ENCODE measurements around the gene OTUD7B. TPM values are rescaled to one million over a fixed set of nuclear protein-coding genes. Genes with fewer than 3 reads are reported as not detected.

Gene OTUD7B
- total and polyA plus RNA-seq, 2 of the 8 experiments (the other 6 are each of a cell fraction or from before 2014, with no cell fraction given), result 4.2 to 21.5 TPM

GRCh38 chr1:149933208-149933607 lies 77.3 kb downstream of the OTUD7B start:
- no peak overlapping the region for H3K14ac ChIP-seq (ENCODE audit: insufficient read length)
- CTCF ChIA-PET (ENCODE audit: partially characterized antibody), result interaction anchor here (0.6 to 1.7 kb wide), 5 partner anchors 9 to 549 kb away, joined by 3 to 4 read pairs (median 3); no protein-coding TSS in a partner anchor
- no peak overlapping the region for H2BK5ac ChIP-seq (ENCODE audit: low read depth, low read length)
- H2BK20ac ChIP-seq (ENCODE audit: low read length), result no peak overlapping the region
- DNase-seq (ENCODE audit: low read depth in 1 of 2, low spot score in 2 of 2) (no peak), FAIRE-seq (no peak)
- no peak overlapping the region for H4K5ac ChIP-seq (ENCODE audit: insufficient read length, low read depth, low read length)
- H3K27me3 ChIP-seq (replicated peaks in 1 of 4; ENCODE audit: control insufficient read depth in 3 of 4, extremely low read depth in 1 of 4, insufficient read depth in 3 of 4, low read length in 3 of 4), result no peaks in the 10 kb centered on the region
- no peaks in the 10 kb centered on the region for H3K36me3 ChIP-seq (ENCODE audit: control insufficient read depth in 2 of 4, insufficient read depth in 4 of 4, low read length in 3 of 4)
- H3K4me1 ChIP-seq (replicated peaks in 1 of 4; ENCODE audit: control insufficient read depth in 3 of 4, insufficient read depth in 4 of 4, low read length in 3 of 4), result peaks cover 5 to 12% (median 9%) of the 10 kb centered on the region in 4 experiments; a peak in 6 of 7 replicates
- H3K18ac ChIP-seq (ENCODE audit: extremely low read depth, low read length), result no peak overlapping the region
- H3K9ac ChIP-seq (replicated peaks in 1 of 4; ENCODE audit: extremely low read depth in 1 of 4, low read depth in 3 of 4, low read length in 3 of 4), result no peak overlapping the region
- H3K4me2 ChIP-seq (ENCODE audit: insufficient read depth in 1 of 2, low read depth in 2 of 2, low read length in 2 of 2), result no peak overlapping the region
- no peaks in the 10 kb centered on the region for H4K20me1 ChIP-seq (replicated peaks in 1 of 2; ENCODE audit: control insufficient read depth in 1 of 2, insufficient read depth in 2 of 2, low read length in 2 of 2)
- H3K4me3 ChIP-seq (ENCODE audit: extremely low read depth in 1 of 4, insufficient read depth in 2 of 4, low read depth in 3 of 4, low read length in 4 of 4), result no peak overlapping the region
- no peak overlapping the region for H2AFZ ChIP-seq (ENCODE audit: low read length)
- H3K4ac ChIP-seq (replicated peaks; ENCODE audit: insufficient read length, low read depth, low read length), result no peak overlapping the region
- H2BK12ac ChIP-seq (ENCODE audit: low read depth, low read length), result no peak overlapping the region
- H4K8ac ChIP-seq (ENCODE audit: extremely low read depth, insufficient read depth, low read length), result no peak overlapping the region
- H4K91ac ChIP-seq (replicated peaks; ENCODE audit: insufficient read length, low read length), result no peak overlapping the region
- no peak overlapping the region for H2BK120ac ChIP-seq (replicated peaks; ENCODE audit: low read depth, low read length)
- no peak overlapping the region for H2AK5ac ChIP-seq (ENCODE audit: low read depth, low read length)
- H3K23ac ChIP-seq (ENCODE audit: insufficient read length), result no peak overlapping the region
- H2BK15ac ChIP-seq (ENCODE audit: low read length), result no peak overlapping the region
- 97% methylated on average over 4 of the region's 4 CpGs; no CpG with 5 or more reads in 1 of the 2 experiments for WGBS, 2 experiments (ENCODE audit: extremely low coverage in 1 of 2, insufficient coverage in 1 of 2, insufficient read length in 1 of 2, insufficient replicate concordance in 2 of 2, low coverage in 1 of 2, low lambda C conversion rate in 2 of 2, missing lambda C conversion rate in 1 of 2)
- no peak overlapping the region for H3K27ac ChIP-seq (ENCODE audit: low read depth, low read length)
- no peak overlapping the region for H3K56ac ChIP-seq (replicated peaks; ENCODE audit: insufficient read length, low read depth, low read length)
- H3K9me3 ChIP-seq (ENCODE audit: insufficient read depth in 2 of 2, low read depth in 1 of 2, low read length in 1 of 2), result no peaks in the 10 kb centered on the region
- H3K79me1 ChIP-seq (ENCODE audit: low read depth, low read length), result no peaks in the 10 kb centered on the region
- peaks cover 5% of the 10 kb centered on the region for H3K23me2 ChIP-seq (ENCODE audit: low read depth, low read length)
- no peaks in the 10 kb centered on the region for H3K79me2 ChIP-seq (ENCODE audit: control insufficient read depth in 1 of 2, insufficient read depth in 2 of 2, low read length in 2 of 2)
- POLR2A ChIA-PET (ENCODE audit: partially characterized antibody), result interaction anchor here (0.6 to 3.7 kb wide), 3 partner anchors 9 to 45 kb away, joined by 3 to 20 read pairs (median 3); a partner anchor contains a TSS
- TF ChIP-seq HDAC2 (IDR thresholded peaks at IDR 0.05; ENCODE audit: borderline replicate concordance in 1 of 2, low read depth in 2 of 2, low read length in 2 of 2) (no peak), CREB1 (IDR thresholded peaks at IDR 0.05) (no peak), HDAC6 (IDR thresholded peaks at IDR 0.05; ENCODE audit: low read depth, low read length) (no peak), POU5F1 (IDR thresholded peaks at IDR 0.05; ENCODE audit: low read depth, low read length) (no peak), CBX5 (IDR thresholded peaks at IDR 0.05; ENCODE audit: low read depth, low read length) (no peak), USF2 (IDR thresholded peaks at IDR 0.05; ENCODE audit: low read length) (no peak), KDM4A (IDR thresholded peaks at IDR 0.05; ENCODE audit: low read depth, low read length, severe bottlenecking) (no peak), BRCA1 (IDR thresholded peaks at IDR 0.05; ENCODE audit: low read depth, low read length) (no peak), PHF8 (conservative IDR thresholded peaks at IDR 0.05; ENCODE audit: low read depth, low read length) (no peak), CTBP2 (IDR thresholded peaks at IDR 0.05; ENCODE audit: borderline replicate concordance, insufficient read depth, insufficient read length, low read length) (no peak), CHD1 (IDR thresholded peaks at IDR 0.05; ENCODE audit: low read depth, low read length) (no peak), SP4 (IDR thresholded peaks at IDR 0.05; ENCODE audit: low read length) (no peak)
- TF ChIP-seq, protein P1, sequence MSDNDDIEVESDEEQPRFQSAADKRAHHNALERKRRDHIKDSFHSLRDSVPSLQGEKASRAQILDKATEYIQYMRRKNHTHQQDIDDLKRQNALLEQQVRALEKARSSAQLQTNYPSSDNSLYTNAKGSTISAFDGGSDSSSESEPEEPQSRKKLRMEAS (IDR thresholded peaks at IDR 0.05), result no peak

All from H1 (cell line).